ENCODE data around the gene COX7C. TPM values are rescaled to one million over a fixed set of nuclear protein-coding genes. Genes with fewer than 3 reads are reported as not detected.

Gene COX7C
- total and polyA plus RNA-seq, 7 experiments from 2014 or later, result 393 to 932 (median 560) TPM

GRCh38 chr5:86626149-86626548, 8.4 kb downstream of the COX7C start:
- intact Hi-C loops (cut with micrococcal nuclease), result no loop called here
- peaks cover 0 to 6% (median 0%) of the 10 kb centered on the region in 7 donors for H3K4me1 Mint-ChIP-seq
- Histone ChIP-seq H3K27me3 (ENCODE audit: control insufficient read depth in 2 of 2, insufficient read depth in 2 of 2, low read length in 2 of 2) (no peaks in the 10 kb centered on the region), H3K4me3 (ENCODE audit: low read length) (no peak overlapping the region), H3K27ac (ENCODE audit: low read depth, low read length) (no peak overlapping the region), H3K36me3 (ENCODE audit: control insufficient read depth in 2 of 3, insufficient read depth in 3 of 3, low read length in 3 of 3) (peaks cover 0 to 6% (median 0%) of the 10 kb centered on the region in 3 experiments), H3K9me3 (ENCODE audit: control insufficient read depth in 2 of 3, low read length in 3 of 3) (no peaks in the 10 kb centered on the region), H3K4me1 (ENCODE audit: control insufficient read depth in 2 of 2, insufficient read depth in 2 of 2, low read length in 2 of 2) (no peaks in the 10 kb centered on the region)
- POLR2A ChIA-PET, result interaction anchor here (1.7 kb wide), 1 partner anchor 8 kb away, joined by 7 read pairs; the partner anchor contains the start of gene COX7C
- H3K27me3 Mint-ChIP-seq, result peaks cover 5 to 14% (median 14%) of the 10 kb centered on the region in 5 donors
- H3K27ac Mint-ChIP-seq, result no peak overlapping the region
- H3K36me3 Mint-ChIP-seq, result peaks cover 0 to 11% (median 8%) of the 10 kb centered on the region in 5 donors
- H3K4me3 Mint-ChIP-seq, result no peak overlapping the region
- CTCF ChIA-PET, result no interaction called here
- no peaks in the 10 kb centered on the region for H3K9me3 Mint-ChIP-seq
- ATAC-seq, result no peak
- no peak for DNase-seq

- Mint-ChIP-seq H3K27me3 (peaks cover 9 to 27% (median 22%) of the 10 kb centered on the region in 5 donors), H3K27ac (no peak overlapping the region), H3K4me1 (no peaks in the 10 kb centered on the region), H3K4me3 (no peak overlapping the region), H3K36me3 (no peaks in the 10 kb centered on the region), H3K9me3 (no peaks in the 10 kb centered on the region)
- ATAC-seq (no peak), DNase-seq (no peak)
- POLR2A ChIA-PET, result no interaction called here
- H3K4me1 ChIP-seq (ENCODE audit: control insufficient read depth in 2 of 2, insufficient read depth in 2 of 2, low read length in 2 of 2), result no peaks in the 10 kb centered on the region
- H3K36me3 ChIP-seq (ENCODE audit: control insufficient read depth in 2 of 3, insufficient read depth in 3 of 3, low read length in 3 of 3), result no peaks in the 10 kb centered on the region
- no peak overlapping the region for H3K4me3 ChIP-seq (ENCODE audit: low read length)
- CTCF ChIA-PET, result no interaction called here
- H3K27me3 ChIP-seq (ENCODE audit: control insufficient read depth in 2 of 2, insufficient read depth in 2 of 2, low read length in 2 of 2), result no peaks in the 10 kb centered on the region
- intact Hi-C loops (cut with micrococcal nuclease), result no loop called here
- H3K27ac ChIP-seq (ENCODE audit: low read depth, low read length), result no peak overlapping the region
- no peaks in the 10 kb centered on the region for H3K9me3 ChIP-seq (ENCODE audit: control insufficient read depth in 2 of 3, low read length in 3 of 3)
Observed at GRCh38 chr5:86631165-86631564, 13.4 kb downstream of the COX7C start.

GRCh38 chr5:86640998-86641397, 23.3 kb downstream of the COX7C start:
- CTCF ChIA-PET, result no interaction called here
- Mint-ChIP-seq H3K9me3 (peaks cover 0 to 5% (median 0%) of the 10 kb centered on the region in 11 donors), H3K27me3 (peaks cover under 1 to 17% (median 7%) of the 10 kb centered on the region in 5 donors), H3K27ac (no peak overlapping the region), H3K36me3 (no peaks in the 10 kb centered on the region), H3K4me3 (no peak overlapping the region), H3K4me1 (no peaks in the 10 kb centered on the region)
- no peaks in the 10 kb centered on the region for H3K4me1 ChIP-seq (ENCODE audit: control insufficient read depth in 2 of 2, insufficient read depth in 2 of 2, low read length in 2 of 2)
- H3K4me3 ChIP-seq (ENCODE audit: low read length), result no peak overlapping the region
- H3K27me3 ChIP-seq (ENCODE audit: control insufficient read depth in 2 of 2, insufficient read depth in 2 of 2, low read length in 2 of 2), result no peaks in the 10 kb centered on the region
- H3K36me3 ChIP-seq (ENCODE audit: control insufficient read depth in 2 of 3, insufficient read depth in 3 of 3, low read length in 3 of 3), result no peaks in the 10 kb centered on the region
- intact Hi-C loops (cut with micrococcal nuclease), result no loop called here
- ATAC-seq, result no peak
- POLR2A ChIA-PET, result no interaction called here
- no peak for DNase-seq
- no peaks in the 10 kb centered on the region for H3K9me3 ChIP-seq (ENCODE audit: control insufficient read depth in 2 of 3, low read length in 3 of 3)
- H3K27ac ChIP-seq (ENCODE audit: low read depth, low read length), result no peak overlapping the region

- ATAC-seq, result no peak
Observed at GRCh38 chr5:86644843-86645242, 27.1 kb downstream of the COX7C start.

GRCh38 chr5:86645885-86646284, 28.1 kb downstream of the COX7C start:
- Mint-ChIP-seq H3K4me1 (no peaks in the 10 kb centered on the region), H3K9me3 (peaks cover 0 to 5% (median 0%) of the 10 kb centered on the region in 11 donors), H3K4me3 (no peak overlapping the region), H3K27me3 (peaks cover 3 to 24% (median 21%) of the 10 kb centered on the region in 5 donors), H3K27ac (no peak overlapping the region), H3K36me3 (peaks cover 0 to 3% (median 0%) of the 10 kb centered on the region in 5 donors)
- Histone ChIP-seq H3K36me3 (ENCODE audit: control insufficient read depth in 2 of 3, insufficient read depth in 3 of 3, low read length in 3 of 3) (no peaks in the 10 kb centered on the region), H3K4me3 (ENCODE audit: low read length) (no peak overlapping the region), H3K27ac (ENCODE audit: low read depth, low read length) (no peak overlapping the region), H3K9me3 (ENCODE audit: control insufficient read depth in 2 of 3, low read length in 3 of 3) (no peaks in the 10 kb centered on the region), H3K27me3 (ENCODE audit: control insufficient read depth in 2 of 2, insufficient read depth in 2 of 2, low read length in 2 of 2) (no peaks in the 10 kb centered on the region), H3K4me1 (ENCODE audit: control insufficient read depth in 2 of 2, insufficient read depth in 2 of 2, low read length in 2 of 2) (no peaks in the 10 kb centered on the region)
- intact Hi-C loops (cut with micrococcal nuclease), result no loop called here
- ChIA-PET CTCF (no interaction called here), POLR2A (no interaction called here)
- ATAC-seq (no peak), DNase-seq (no peak)

More at GRCh38 chr5:86644843-86645242, 27.1 kb downstream of the COX7C start:
- Histone ChIP-seq H3K4me3 (ENCODE audit: low read length) (no peak overlapping the region), H3K9me3 (ENCODE audit: control insufficient read depth in 2 of 3, low read length in 3 of 3) (no peaks in the 10 kb centered on the region), H3K36me3 (ENCODE audit: control insufficient read depth in 2 of 3, insufficient read depth in 3 of 3, low read length in 3 of 3) (no peaks in the 10 kb centered on the region), H3K27ac (ENCODE audit: low read depth, low read length) (no peak overlapping the region), H3K27me3 (ENCODE audit: control insufficient read depth in 2 of 2, insufficient read depth in 2 of 2, low read length in 2 of 2) (no peaks in the 10 kb centered on the region), H3K4me1 (ENCODE audit: control insufficient read depth in 2 of 2, insufficient read depth in 2 of 2, low read length in 2 of 2) (no peaks in the 10 kb centered on the region)
- no peak for DNase-seq
- ChIA-PET CTCF (no interaction called here), POLR2A (no interaction called here)
- intact Hi-C loops (cut with micrococcal nuclease), result no loop called here
- H3K9me3 Mint-ChIP-seq, result peaks cover 0 to 5% (median 0%) of the 10 kb centered on the region in 11 donors
- H3K36me3 Mint-ChIP-seq, result peaks cover 0 to 3% (median 0%) of the 10 kb centered on the region in 5 donors
- H3K4me3 Mint-ChIP-seq, result no peak overlapping the region
- no peaks in the 10 kb centered on the region for H3K4me1 Mint-ChIP-seq
- no peak overlapping the region for H3K27ac Mint-ChIP-seq
- H3K27me3 Mint-ChIP-seq, result peaks cover 4 to 24% (median 21%) of the 10 kb centered on the region in 5 donors

- Mint-ChIP-seq H3K36me3 (peaks cover 0 to 3% (median 0%) of the 10 kb centered on the region in 5 donors), H3K27ac (no peak overlapping the region), H3K9me3 (peaks cover 0 to 5% (median 0%) of the 10 kb centered on the region in 11 donors), H3K4me1 (no peaks in the 10 kb centered on the region), H3K4me3 (no peak overlapping the region), H3K27me3 (peaks cover 3 to 24% (median 21%) of the 10 kb centered on the region in 5 donors)
- CTCF ChIA-PET, result no interaction called here
- H3K27me3 ChIP-seq (ENCODE audit: control insufficient read depth in 2 of 2, insufficient read depth in 2 of 2, low read length in 2 of 2), result no peaks in the 10 kb centered on the region
- DNase-seq, result no peak
- H3K4me1 ChIP-seq (ENCODE audit: control insufficient read depth in 2 of 2, insufficient read depth in 2 of 2, low read length in 2 of 2), result no peaks in the 10 kb centered on the region
- no peaks in the 10 kb centered on the region for H3K9me3 ChIP-seq (ENCODE audit: control insufficient read depth in 2 of 3, low read length in 3 of 3)
- intact Hi-C loops (cut with micrococcal nuclease), result no loop called here
- no peak overlapping the region for H3K27ac ChIP-seq (ENCODE audit: low read depth, low read length)
- no peak for ATAC-seq
- no peaks in the 10 kb centered on the region for H3K36me3 ChIP-seq (ENCODE audit: control insufficient read depth in 2 of 3, insufficient read depth in 3 of 3, low read length in 3 of 3)
- H3K4me3 ChIP-seq (ENCODE audit: low read length), result no peak overlapping the region
- POLR2A ChIA-PET, result no interaction called here
Observed at GRCh38 chr5:86646671-86647070, 28.9 kb downstream of the COX7C start.

GRCh38 chr5:86649832-86650505, 32.2 kb downstream of the COX7C start:
- Histone ChIP-seq H3K4me3 (ENCODE audit: low read length) (no peak overlapping the region), H3K9me3 (ENCODE audit: control insufficient read depth in 2 of 3, low read length in 3 of 3) (no peaks in the 10 kb centered on the region), H3K4me1 (ENCODE audit: control insufficient read depth in 2 of 2, insufficient read depth in 2 of 2, low read length in 2 of 2) (no peaks in the 10 kb centered on the region), H3K27ac (ENCODE audit: low read depth, low read length) (no peak overlapping the region), H3K27me3 (ENCODE audit: control insufficient read depth in 2 of 2, insufficient read depth in 2 of 2, low read length in 2 of 2) (no peaks in the 10 kb centered on the region), H3K36me3 (ENCODE audit: control insufficient read depth in 2 of 3, insufficient read depth in 3 of 3, low read length in 3 of 3) (no peaks in the 10 kb centered on the region)
- Mint-ChIP-seq H3K27ac (no peak overlapping the region), H3K36me3 (peaks cover 0 to 3% (median 0%) of the 10 kb centered on the region in 5 donors), H3K4me1 (no peaks in the 10 kb centered on the region), H3K27me3 (peaks cover 7 to 24% (median 21%) of the 10 kb centered on the region in 5 donors), H3K9me3 (no peaks in the 10 kb centered on the region), H3K4me3 (no peak overlapping the region)
- DNase-seq (no peak), ATAC-seq (no peak)
- intact Hi-C loops (cut with micrococcal nuclease), result no loop called here
- CTCF ChIA-PET, result no interaction called here
- POLR2A ChIA-PET, result no interaction called here
